ENCODE results near the gene FLAD1.

FLAD1 gene

GRCh38 chr1:155005076-155006011 is 22.2 kb downstream of the FLAD1 start:
- peak; percentile 28 for DNase-seq

GRCh38 chr1:155006601-155007101 is 23.5 kb downstream of the FLAD1 start:
- DNase-seq, result peak; percentile 25

DNA sequence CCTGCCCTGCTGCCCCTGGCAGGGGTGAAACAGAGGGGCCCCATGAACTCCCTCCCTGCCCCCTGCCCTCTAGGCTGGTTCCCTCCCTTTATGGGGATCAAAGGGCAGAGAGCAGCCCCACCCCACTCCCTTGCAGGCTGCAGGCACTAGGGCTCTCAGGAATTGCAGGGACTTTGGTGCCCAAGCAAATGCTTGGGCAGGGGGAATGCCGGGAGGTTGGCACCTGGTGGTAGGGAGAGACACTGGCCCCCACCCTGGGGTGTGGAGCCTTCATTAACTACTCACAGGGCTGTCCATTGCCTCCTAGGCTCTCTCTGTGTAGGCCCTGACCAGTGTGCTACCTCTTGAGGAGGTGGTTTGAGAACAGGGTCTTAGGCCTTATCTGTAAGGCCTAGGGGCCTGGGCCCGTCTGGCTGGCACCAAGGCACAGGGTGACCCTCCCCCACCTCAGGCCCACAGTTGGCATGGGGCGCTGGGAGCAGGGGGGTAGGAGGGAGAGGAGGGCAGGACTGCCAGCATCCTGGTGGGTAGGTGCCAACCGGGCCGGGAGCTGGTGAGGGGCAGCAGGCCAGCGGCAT is 24.2 kb downstream of the FLAD1 start:
- no peak for DNase-seq

DNA sequence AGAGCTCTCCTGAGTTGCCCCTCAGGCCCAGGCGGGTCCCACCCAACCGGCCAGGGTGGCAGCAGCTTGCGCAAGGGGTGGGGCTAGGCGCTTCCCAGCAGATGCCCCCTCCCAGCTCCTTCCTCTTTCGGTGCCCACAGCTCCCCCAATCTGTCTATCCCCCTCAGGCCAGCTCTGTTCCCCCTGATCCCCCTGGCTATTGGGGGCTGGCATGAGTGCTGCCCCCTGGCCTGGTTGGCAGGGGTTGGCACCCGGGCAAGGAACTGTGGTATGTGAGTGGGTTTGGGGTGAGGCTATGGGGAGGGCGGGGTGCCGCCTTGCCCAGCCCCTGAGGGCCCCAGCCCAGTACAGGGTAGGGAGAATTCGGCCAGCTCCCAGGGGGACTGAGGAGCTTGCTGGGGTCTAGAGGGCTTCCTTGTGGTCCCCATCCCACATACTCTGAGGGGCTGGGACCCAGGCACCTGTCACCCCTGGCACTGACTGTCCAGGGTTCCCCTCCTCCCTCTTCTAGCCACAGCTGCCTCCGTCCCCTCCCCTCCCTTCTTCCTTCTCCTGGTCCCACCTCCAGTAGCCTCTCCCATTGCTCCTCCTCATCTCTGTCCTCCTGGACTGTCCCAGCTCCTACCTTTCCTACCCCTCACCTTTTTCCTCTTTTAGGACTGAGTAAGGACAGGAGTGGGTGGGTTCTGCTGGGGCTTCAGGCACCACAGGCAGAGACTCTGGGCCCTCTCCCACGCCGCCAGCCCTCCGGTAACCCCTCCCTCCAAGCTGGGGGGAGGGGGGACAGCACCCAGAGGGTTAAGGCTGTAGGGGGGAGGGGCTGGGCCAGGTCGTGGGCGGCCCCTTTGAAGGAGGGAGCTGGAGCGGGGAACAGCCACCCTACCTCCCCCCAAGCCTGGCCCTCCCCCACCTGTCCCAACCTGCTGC is 25.1 kb downstream of the FLAD1 start:
- peak; percentile 69 for DNase-seq

DNA sequence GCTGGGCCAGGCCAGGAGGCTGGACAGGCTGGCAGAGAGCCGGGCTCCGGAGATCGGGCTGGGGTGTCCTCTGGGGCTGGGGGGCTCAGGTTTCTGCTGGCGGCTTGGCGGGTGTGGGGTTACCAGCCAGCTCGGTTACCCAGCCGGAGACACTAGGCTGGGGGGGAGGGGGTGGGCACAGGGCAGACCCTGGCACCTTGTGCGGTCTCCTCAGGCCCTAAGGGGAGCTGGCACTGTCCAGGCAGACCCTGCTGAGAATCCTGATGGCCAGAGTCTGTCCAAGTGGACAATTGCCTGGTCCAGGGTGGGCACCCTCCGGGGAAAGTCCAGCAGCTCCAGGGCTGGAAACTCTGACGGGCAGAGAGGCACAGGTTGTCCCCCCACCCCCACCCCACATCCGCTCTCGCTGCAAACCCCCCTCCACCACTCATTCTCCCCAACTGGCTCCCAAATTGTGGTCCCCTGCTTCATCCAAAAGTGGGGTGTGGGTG is 26.1 kb downstream of the FLAD1 start:
- peak; percentile 41 for DNase-seq

- no peak for DNase-seq
Observed at GRCh38 chr1:155009742-155010141, 26.6 kb downstream of the FLAD1 start.

GRCh38 chr1:155010211-155010918 is 27.2 kb downstream of the FLAD1 start:
- DNase-seq, result peak; percentile 34

GRCh38 chr1:155011004-155011416 is 27.9 kb downstream of the FLAD1 start:
- no peak for DNase-seq

DNA sequence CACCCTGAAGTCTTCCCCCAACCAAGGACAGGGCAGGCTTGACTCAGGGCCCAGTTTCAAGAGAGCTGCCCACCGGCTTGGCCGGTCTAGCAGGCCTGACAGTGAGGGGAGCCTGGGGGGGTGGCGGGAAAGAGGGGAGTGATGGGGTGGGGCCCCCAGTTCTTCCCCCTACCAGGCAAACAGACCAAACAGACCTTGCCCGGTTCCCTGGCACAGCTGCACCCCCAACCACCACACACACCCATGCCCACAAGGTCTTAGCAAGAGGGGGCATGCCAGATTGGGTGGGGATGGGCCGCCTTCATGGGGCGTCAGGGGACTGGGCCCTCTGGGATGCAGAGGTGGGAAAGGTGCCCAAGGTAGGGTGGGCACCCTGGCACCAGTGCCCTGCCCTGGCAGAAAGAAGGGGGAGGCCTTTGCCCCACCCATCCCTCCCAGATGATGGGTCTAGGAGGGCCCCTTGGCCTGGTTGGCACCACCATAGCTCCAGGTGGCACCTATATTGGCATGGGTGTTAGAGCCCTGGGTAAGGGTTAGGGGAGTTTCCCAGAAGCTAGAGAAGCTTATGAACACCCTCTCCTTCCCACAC is 28.4 kb downstream of the FLAD1 start:
- DNase-seq, result no peak

DNA sequence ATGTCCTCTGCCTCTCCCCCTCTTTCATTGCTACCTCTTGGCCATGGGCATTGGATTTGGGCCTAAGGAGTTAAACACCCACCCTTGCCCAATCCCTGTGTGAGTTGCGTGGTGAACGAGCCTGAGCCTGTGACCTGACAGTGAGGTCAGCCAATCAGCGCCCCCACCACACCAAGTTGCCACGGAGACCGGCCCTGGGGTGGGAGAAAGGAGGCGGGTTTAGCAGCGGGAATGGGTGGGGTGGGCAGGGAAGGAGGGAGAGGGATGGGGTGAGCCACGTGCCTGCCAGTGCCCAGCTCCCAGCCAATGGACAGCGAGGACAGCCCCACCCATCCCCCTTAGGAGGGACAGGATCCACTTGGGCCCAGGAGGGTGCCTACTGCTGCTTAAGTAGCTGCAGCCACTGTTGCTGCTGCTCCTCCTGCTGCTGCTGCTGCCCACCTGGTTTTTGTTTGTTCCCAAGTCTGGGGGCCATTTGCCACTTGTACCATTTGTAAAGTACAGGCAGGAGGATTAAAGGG is 28.9 kb downstream of the FLAD1 start:
- peak; percentile 37 for DNase-seq

DNA sequence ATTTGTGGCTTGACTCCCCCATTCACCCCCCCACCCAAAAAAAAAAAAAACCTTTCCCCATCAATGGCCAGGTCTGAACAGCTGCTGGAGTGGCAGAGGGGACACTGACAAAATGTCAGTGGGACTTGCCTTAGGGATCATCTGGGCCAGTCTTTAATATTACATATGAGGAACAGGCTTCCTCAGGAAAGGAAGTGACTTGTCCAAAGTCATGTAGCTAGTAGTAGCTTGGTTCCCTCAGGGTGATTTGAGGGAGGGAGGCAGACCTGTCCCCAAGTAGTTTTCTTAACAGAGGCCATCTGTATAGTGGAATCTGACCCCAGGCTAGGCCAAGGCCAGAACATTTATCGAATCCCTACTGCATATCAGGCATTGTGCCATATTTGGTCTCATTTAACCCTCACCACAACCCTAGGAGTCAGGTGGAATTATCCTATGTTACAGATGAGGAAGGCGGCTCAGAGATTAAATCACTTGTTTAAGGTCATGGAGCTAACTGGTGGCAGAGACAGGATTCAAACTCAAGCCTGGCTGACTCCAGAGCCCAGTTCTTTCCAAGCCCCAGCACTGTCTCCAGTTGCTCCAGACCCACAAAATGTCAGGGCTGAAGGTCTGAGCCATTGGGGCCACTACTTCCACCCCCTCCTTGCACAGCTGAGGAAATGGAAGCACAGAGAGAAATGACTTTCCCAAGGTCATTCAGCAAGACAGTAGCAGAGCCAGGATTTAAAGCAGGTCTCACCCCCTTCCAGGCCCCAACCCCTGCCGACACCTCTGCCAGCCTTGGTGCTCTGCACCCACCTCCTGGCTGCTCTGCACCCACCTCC is 29.8 kb downstream of the FLAD1 start:
- peak; percentile 15 for DNase-seq

DNA sequence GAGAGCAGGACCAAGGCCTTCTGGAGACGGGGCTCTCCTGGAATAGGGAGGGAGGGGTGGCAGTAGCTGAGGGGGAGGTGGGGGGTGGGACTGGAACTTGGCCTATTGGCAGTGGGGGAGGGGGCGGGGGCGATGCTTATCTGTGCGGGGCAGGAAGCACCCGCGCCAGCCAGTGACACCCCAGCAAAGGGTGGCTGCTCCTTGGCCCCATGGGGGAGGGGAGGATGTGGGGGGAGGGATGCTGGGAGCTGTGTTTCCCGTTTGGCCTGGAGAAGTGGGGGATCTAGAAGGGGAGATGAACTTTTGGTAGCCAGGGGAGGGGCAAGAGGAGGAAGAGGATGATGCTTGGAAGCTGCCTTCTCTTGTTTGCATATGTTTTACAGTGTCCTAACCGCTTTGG is 30.5 kb downstream of the FLAD1 start:
- peak; percentile 35 for DNase-seq

GRCh38 chr1:155014709-155015508 is 31.8 kb downstream of the FLAD1 start:
- no peak for DNase-seq

DNA sequence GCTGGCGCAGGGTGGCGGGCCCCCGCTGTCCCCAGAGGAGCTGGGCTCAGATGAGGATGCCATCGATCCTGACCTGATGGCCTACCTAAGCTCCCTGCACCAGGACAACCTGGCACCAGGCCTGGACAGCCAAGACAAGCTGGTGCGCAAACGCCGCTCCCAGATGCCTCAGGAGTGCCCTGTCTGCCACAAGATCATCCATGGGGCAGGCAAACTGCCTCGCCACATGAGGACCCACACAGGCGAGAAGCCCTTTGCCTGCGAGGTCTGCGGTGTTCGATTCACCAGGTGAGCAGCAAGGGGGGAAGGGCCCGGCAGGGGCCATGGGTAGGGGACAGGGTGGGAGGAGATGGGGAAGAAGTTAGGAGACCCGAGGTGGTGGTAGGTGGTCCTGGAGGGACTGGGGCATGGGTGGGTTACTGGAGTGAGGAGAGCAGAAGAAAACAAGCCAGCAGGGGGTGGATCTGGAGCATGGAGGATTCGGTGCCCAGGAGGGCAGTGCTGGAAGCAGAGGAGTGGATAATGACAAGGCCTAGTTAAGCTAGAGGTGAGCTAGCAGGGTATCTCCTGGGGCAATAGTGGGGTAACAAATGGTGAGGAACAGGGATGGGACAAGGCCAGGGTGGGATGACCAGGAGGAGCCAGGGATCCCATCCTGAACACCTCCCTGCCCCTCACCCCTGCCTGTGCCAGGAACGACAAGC is 32.5 kb downstream of the FLAD1 start:
- no peak for DNase-seq

- peak; percentile 22 for DNase-seq
Observed at GRCh38 chr1:155016231-155016831, 33.2 kb downstream of the FLAD1 start.

DNA sequence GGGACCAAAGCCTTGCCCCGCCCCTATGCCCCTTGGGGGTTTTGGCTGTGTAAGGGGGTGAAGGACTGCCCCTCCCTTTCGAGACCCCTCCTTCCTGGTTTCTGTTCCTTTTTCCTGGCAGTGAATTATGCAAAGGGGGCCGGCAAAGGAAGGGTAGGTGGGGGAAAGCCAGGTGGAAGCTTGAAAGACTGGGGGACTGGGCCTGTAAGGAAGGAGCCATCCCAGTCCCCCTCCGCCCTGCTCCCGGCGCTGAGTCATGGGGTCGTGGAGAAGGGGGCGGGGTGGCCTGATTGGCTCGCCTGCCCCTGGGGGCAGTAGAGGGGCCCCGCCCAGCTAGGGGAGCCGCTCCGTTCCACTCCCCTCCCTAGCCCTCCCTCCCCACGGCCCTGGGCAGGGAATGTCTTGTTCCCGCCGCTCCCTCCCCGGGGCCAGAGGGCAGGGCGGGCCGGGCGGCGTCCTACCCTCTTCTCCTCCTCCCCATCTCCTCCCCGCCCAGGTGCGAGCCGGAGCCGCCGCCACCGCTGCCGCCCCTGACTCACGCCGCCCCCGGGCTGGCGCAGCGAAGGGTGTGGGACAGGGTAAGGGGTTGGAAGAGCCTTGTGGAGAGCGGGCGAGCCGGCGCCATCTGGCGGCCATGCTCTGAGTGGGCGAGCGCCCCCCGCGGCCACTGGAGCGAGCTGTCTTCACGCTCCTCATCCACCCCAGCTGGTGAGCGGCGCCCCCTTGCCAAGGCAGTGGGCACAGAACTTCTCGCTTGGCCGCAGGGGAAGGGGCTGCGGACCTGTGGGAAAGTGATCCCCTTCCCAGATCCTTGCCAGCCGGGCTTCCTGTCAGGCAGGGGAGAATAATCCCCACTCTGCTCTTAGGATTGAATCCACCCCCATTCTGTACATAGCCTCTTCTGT is 34.1 kb downstream of the FLAD1 start:
- peak; percentile 94 for DNase-seq

DNA sequence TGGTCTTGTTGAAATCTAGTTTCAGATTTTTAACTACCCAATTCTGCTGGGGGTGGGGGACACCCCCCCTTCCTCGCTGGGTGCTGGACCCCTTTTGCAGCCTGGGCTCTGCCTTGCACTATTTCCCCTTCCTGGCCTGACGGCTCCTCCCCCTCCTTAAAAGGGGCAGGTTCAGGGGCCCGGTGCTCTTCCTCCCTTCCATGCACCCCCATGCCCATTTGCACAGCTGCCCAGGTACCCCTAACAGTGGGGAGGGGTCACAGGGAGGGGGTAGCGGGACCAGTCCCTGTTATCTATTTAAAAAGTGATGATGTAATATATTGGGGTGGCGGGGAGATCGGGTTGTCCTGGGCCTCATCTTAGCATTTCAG is 34.8 kb downstream of the FLAD1 start:
- no peak for DNase-seq

Measured in activated naive CD4-positive, alpha-beta T cell treated with Interleukin-2 at 50 U/mL for 16 hours (primary cell).